NOMO-1 treated with DMSO at 0.1 percent for 48 hours (cell line): ENCODE data around the gene B4GALNT4.
A peak's percentile ranks its signal among the peaks of the same experiment; 100 is the strongest.
"Not testable (repeated sequence)": the region's sequence is repeated elsewhere in the genome, so short reads cannot be mapped to it uniquely, and the experiment has no call there.

Source experiments
- DNase-seq: peaks from one replicate; lab custom pipeline; 2025; ENCODE audit not compliant: unreplicated experiment; lab: John Stamatoyannopoulos, UW

Gene B4GALNT4

GRCh38 chr11:405954-406795 lies 36.9 kb downstream of the B4GALNT4 start:
- DNase-seq: no peak

- DNase-seq: peak; percentile 83
Measured at GRCh38 chr11:406796-407650, 37.7 kb downstream of the B4GALNT4 start.

GRCh38 chr11:407651-408123 lies 38.4 kb downstream of the B4GALNT4 start:
- DNase-seq: no peak

GRCh38 chr11:408154-409007 lies 39.1 kb downstream of the B4GALNT4 start:
- no peak for DNase-seq

GRCh38 chr11:409008-409599 lies 39.8 kb downstream of the B4GALNT4 start:
- DNase-seq: no peak

GRCh38 chr11:409600-410483 lies 40.5 kb downstream of the B4GALNT4 start:
- no peak for DNase-seq

GRCh38 chr11:410711-411110 lies 41.4 kb downstream of the B4GALNT4 start:
- DNase-seq: not testable (repeated sequence)

- DNase-seq: not testable (repeated sequence)
Measured at GRCh38 chr11:411520-411919, 42.2 kb downstream of the B4GALNT4 start.

GRCh38 chr11:412641-413119 lies 43.4 kb downstream of the B4GALNT4 start:
- DNase-seq: no peak

GRCh38 chr11:413120-414081 lies 44.1 kb downstream of the B4GALNT4 start:
- no peak for DNase-seq

GRCh38 chr11:414318-414857 lies 45.1 kb downstream of the B4GALNT4 start:
- DNase-seq: no peak

GRCh38 chr11:415640-416041 lies 46.3 kb downstream of the B4GALNT4 start:
- DNase-seq: no peak

GRCh38 chr11:416051-416756 lies 46.9 kb downstream of the B4GALNT4 start:
- no peak for DNase-seq

GRCh38 chr11:416757-417621 lies 47.7 kb downstream of the B4GALNT4 start:
- peak; percentile 38 for DNase-seq

- no peak for DNase-seq
Measured at GRCh38 chr11:417652-418342, 48.5 kb downstream of the B4GALNT4 start.
